GM10248 (cell line): ENCODE measurements around the gene BTBD2.

ENCODE experiments used
- CTCF ChIA-PET: fragments of 300-600 bp; sonication (Branson Sonifier 250); formaldehyde crosslinking; extraction: SDS; loops from one replicate; lab custom pipeline; 2021; ENCODE audit warnings: antibody characterized with exemption; lab: Yijun Ruan, JAX
- POLR2A ChIA-PET: fragments of 350-650 bp; sonication (Branson Sonifier 250); formaldehyde crosslinking; extraction: SDS; loops from one replicate; lab custom pipeline; 2020; ENCODE audit warnings: antibody characterized with exemption; lab: Yijun Ruan, JAX
- DNase-seq: peaks from one replicate; pipeline ENCODE4 v3.0.0; 2012; ENCODE audit errors: extremely low spot score
- CTCF ChIP-seq: IDR thresholded peaks from 2 replicates; pipeline ENCODE4 v1.5.1; 2012; ENCODE audit warnings: mild to moderate bottlenecking, low read depth; ENCODE audit errors: extremely low read depth, missing control alignments, control extremely low read depth

Gene BTBD2

GRCh38 chr19:2047449-2048103 lies 32.1 kb upstream of the BTBD2 start:
- ChIA-PET CTCF (interaction anchor here (1.1 to 1.4 kb wide), 2 partner anchors 9 to 119 kb away, joined by 3 to 5 read pairs; no protein-coding TSS in a partner anchor), POLR2A (interaction anchor here (0.5 to 2.5 kb wide), 2 partner anchors 9 to 14 kb away, joined by 8 to 13 read pairs; no protein-coding TSS in a partner anchor)
- no peak for TF ChIP-seq CTCF
- no peak for DNase-seq

DNA sequence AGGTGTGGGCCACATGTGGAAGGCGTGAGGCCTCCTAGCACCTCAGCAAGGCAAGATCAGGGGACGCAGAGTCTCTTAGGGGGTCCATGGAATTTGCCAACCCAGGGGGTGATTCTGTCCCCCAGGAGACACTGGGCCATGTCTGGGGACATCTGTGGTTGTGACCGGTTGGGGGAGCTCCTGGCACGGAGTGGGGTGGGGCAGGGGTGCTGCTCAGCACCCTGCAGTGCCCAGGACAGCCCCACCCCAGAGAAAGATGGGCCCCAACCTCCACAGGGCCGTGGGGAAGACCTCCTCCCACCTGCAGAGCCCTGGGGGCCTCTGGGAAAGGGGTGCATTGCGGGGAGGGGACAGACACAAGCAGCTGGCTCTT lies 31.5 kb upstream of the BTBD2 start:
- CTCF ChIA-PET: interaction anchor here (1.1 to 1.4 kb wide), 2 partner anchors 9 to 118 kb away, joined by 3 to 5 read pairs; no protein-coding TSS in a partner anchor
- no peak for DNase-seq
- POLR2A ChIA-PET: interaction anchor here (0.5 kb wide), 1 partner anchor 9 kb away, joined by 8 read pairs; no protein-coding TSS in a partner anchor

DNA sequence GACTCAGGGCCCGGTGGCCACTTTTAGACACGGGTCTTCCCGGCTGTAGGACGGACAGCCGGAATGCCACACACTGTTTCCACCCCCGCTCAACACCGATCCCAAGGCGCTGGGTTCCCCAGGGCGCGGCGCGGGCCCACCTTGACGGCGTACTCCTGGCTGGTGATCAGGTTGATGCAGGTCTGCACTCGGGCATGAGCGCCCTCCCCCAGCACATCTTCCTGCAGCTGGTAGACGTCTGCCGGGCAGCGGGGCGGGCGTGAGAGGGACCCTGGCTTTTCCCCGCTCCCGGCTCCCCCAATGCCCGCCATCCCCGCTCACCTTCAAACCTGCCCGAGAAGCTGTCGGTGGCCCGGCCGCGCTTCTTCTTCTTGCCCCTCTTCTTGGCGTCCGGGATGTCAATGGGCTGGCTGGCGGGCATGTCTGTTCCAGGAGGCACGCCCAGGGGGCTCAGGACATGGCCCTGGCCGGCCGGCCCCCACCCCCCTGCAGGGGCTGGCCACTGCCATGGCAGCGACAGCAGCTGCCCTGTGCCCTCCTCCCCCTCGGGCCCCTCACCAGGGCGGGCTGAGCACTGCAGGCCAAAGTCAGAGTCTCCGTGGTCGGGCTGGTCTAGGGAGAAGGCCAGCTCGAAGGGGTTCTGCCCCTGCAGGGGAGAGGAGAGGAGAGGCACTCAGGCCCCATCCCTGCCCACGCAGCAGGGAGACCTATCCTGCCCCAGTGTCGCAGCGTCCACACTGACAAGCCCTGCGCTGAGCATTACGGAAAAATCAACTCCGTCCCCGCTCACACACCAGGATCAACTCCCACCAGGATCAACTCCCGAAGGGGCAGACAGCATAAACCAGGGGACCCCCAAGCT lies 30.8 kb upstream of the BTBD2 start:
- POLR2A ChIA-PET: no interaction called here
- CTCF ChIA-PET: interaction anchor here (1.4 kb wide), 1 partner anchor 10 kb away, joined by 5 read pairs; no protein-coding TSS in a partner anchor
- DNase-seq: no peak

More for the DNA sequence above, 31.5 kb upstream of the BTBD2 start:
- peak; percentile 13 for TF ChIP-seq CTCF

DNA sequence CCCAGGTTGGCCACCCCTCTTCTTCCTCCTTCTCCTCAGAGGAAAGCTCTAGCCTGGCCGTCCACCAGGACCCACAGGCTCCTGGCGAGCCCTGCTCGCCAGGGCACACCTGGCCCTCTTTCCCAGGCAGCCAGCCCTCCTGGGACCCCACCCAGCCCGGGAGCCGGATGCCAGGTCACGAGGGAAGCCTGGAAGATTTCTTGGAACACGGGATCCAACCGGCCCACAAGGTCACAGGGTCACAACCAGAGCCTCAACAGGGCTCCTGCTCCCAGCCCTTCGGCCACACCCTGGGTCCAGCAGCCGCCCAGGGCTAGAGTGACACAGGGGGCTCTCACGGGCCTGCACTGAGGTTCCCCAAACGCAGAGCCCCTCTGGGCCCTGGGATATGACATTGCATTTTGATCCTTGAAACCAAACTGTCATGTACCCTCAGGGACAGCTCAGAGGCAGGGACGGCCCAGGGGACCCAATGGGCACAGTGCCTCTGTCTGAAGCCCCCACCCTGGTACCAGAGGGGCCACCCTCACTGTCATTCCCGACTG lies 30.1 kb upstream of the BTBD2 start:
- CTCF ChIA-PET: no interaction called here
- POLR2A ChIA-PET: no interaction called here
- no peak for DNase-seq
- no peak for TF ChIP-seq CTCF

More for the DNA sequence above, 30.8 kb upstream of the BTBD2 start:
- no peak for TF ChIP-seq CTCF

DNA sequence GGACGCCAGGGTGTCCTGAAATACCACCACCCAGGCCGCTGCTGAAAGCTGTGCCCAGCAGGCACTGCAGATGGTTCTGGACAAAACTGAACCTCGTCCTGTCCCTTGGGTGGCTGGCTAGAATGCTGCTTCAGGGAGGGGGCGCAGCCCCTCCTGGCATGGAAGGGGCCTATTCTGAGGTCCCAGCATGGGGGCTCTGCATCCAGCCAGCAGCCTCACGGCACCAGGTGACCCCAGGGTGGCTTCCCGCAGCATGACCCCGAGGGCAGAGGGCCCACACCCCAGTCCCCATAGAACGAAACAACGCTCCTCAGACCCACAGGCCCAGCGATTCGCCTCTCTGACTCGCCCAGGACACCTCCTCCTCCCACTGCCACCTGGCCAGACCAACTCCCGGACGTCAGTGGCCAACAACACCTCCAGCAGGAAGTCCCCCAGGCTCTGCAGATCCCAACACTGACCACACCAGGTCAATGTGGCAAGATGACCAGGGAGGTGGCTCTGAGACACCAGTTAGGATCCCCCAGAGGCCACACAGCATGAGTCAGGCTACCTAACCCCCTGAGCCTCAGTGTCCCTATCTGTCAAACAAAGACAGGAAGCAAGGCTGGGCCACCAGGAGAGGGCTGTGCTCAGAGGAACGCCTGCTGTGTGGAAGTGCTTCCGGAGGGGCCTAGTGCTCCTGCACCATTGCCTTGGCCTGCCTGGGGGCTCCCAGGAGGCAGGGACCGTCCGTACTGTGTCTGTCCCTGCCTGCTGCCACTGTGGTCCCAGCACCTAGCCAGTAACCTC lies 29.4 kb upstream of the BTBD2 start:
- TF ChIP-seq CTCF: no peak
- CTCF ChIA-PET: no interaction called here
- POLR2A ChIA-PET: interaction anchor here (0.6 kb wide), 1 partner anchor 39 kb away, joined by 4 read pairs; no protein-coding TSS in a partner anchor

More for the DNA sequence above, 29.4 kb upstream of the BTBD2 start:
- no peak for DNase-seq
